ENCODE results near the gene EPHA10.

GRCh38 chr1:37767488-37767887 is 2.6 kb upstream of the EPHA10 start:
- TF ChIP-seq CTCF (IDR thresholded peaks at IDR 0.05) (no peak), POLR2A (IDR thresholded peaks at IDR 0.05) (no peak)

Data from testis (tissue), 2 donors.